COR-L47 (cell line): ENCODE results near the gene USF1.
"Not testable (repeated sequence)": the region's sequence is repeated elsewhere in the genome, so short reads cannot be mapped to it uniquely, and the experiment has no call there.

Source experiments
- DNase-seq: peaks from one replicate; lab custom pipeline; 2025; lab: John Stamatoyannopoulos, UW

Gene USF1

GRCh38 chr1:161079436-161080110 lies 33.8 kb upstream of the USF1 start:
- DNase-seq = no peak

- no peak for DNase-seq
These were observed 31.6 kb upstream of the USF1 start for GRCh38 chr1:161077426-161077825.

- no peak for DNase-seq
These were observed 30.6 kb upstream of the USF1 start for GRCh38 chr1:161076410-161076809.

- DNase-seq = no peak
These were observed 29.0 kb upstream of the USF1 start for GRCh38 chr1:161074676-161075368.

- no peak for DNase-seq
These were observed 27.8 kb upstream of the USF1 start for GRCh38 chr1:161073474-161074121.

GRCh38 chr1:161072751-161073449 lies 27.1 kb upstream of the USF1 start:
- no peak for DNase-seq

- no peak for DNase-seq
These were observed 26.2 kb upstream of the USF1 start for GRCh38 chr1:161071886-161072371.

- no peak for DNase-seq
These were observed 25.0 kb upstream of the USF1 start for GRCh38 chr1:161070761-161071160.

- DNase-seq = no peak
These were observed 24.0 kb upstream of the USF1 start, which contains the start of gene ARHGAP30 for GRCh38 chr1:161069731-161070270. Gene ARHGAP30 (minus strand): TSS chr1:161069891. CDS start chr1:161069624, 267 bp downstream.

- DNase-seq = no peak
These were observed 23.5 kb upstream of the USF1 start for GRCh38 chr1:161069241-161069640.

GRCh38 chr1:161068306-161069234 lies 22.8 kb upstream of the USF1 start:
- DNase-seq = no peak

GRCh38 chr1:161066694-161067093 lies 20.9 kb upstream of the USF1 start:
- DNase-seq = no peak

- not testable (repeated sequence) for DNase-seq
These were observed 19.9 kb upstream of the USF1 start for GRCh38 chr1:161065681-161066080.

- not testable (repeated sequence) for DNase-seq
These were observed 18.2 kb upstream of the USF1 start for GRCh38 chr1:161063936-161064335.

- DNase-seq = no peak
These were observed 15.6 kb upstream of the USF1 start for GRCh38 chr1:161061419-161061818.

GRCh38 chr1:161059293-161059692 lies 13.5 kb upstream of the USF1 start:
- DNase-seq = no peak

GRCh38 chr1:161054805-161055204 lies 9.0 kb upstream of the USF1 start:
- DNase-seq = no peak

GRCh38 chr1:161054232-161054631 lies 8.5 kb upstream of the USF1 start:
- no peak for DNase-seq

GRCh38 chr1:161052899-161053298 lies 7.1 kb upstream of the USF1 start:
- DNase-seq = no peak

- no peak for DNase-seq
These were observed 5.4 kb upstream of the USF1 start for GRCh38 chr1:161051219-161051618.
